ENCODE results near the gene GTPBP4.

Gene GTPBP4

GRCh38 chr10:966466-967235, 21.6 kb upstream of the GTPBP4 start:
- no peak for DNase-seq (ENCODE audit: low read depth)
- H3K4me3 ChIP-seq (ENCODE audit: low read length), result no peak overlapping the region
- TF ChIP-seq, protein P1, sequence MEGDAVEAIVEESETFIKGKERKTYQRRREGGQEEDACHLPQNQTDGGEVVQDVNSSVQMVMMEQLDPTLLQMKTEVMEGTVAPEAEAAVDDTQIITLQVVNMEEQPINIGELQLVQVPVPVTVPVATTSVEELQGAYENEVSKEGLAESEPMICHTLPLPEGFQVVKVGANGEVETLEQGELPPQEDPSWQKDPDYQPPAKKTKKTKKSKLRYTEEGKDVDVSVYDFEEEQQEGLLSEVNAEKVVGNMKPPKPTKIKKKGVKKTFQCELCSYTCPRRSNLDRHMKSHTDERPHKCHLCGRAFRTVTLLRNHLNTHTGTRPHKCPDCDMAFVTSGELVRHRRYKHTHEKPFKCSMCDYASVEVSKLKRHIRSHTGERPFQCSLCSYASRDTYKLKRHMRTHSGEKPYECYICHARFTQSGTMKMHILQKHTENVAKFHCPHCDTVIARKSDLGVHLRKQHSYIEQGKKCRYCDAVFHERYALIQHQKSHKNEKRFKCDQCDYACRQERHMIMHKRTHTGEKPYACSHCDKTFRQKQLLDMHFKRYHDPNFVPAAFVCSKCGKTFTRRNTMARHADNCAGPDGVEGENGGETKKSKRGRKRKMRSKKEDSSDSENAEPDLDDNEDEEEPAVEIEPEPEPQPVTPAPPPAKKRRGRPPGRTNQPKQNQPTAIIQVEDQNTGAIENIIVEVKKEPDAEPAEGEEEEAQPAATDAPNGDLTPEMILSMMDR (IDR thresholded peaks at IDR 0.05; ENCODE audit: insufficient read depth, low read depth, low read length, missing control alignments), result no peak

- TF ChIP-seq, protein P1 (IDR thresholded peaks at IDR 0.05; ENCODE audit: insufficient read depth, low read depth, low read length, missing control alignments), result no peak
- no peak overlapping the region for H3K4me3 ChIP-seq (ENCODE audit: low read length)
- DNase-seq (ENCODE audit: low read depth), result no peak
Observed at GRCh38 chr10:968546-969199, 19.6 kb upstream of the GTPBP4 start.

DNA sequence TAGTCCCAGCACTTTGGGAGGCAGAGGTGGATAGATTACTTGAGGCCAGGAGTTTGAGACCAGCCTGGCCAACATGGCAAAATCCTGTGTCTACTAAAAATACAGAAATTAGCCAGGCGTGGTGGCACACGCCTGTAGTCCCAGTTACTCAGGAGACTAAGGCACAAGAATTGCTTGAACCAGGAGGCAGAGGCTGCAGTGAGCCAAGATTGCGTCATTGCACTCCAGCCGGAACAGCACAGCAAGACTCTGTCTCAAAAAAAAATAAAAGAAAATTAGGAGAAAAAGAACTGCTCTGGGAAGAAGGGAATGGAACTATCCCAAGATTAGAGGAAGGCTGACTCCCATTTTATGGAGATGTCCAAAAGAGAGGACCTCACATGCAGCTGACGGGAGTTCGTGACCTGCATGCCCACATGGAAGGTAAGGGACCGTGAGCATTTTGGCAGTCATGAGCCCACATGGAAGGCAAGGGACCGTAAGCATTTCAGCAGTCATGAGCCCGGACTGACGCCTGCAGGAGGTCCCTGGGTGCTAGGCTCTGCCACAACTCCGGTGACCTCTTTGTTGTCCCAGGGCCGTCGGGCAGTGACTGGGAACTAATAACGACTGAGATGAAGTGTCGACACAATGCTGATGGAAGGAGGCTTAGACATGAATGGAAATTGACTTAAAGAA, 18.6 kb upstream of the GTPBP4 start:
- TF ChIP-seq, protein P1 (IDR thresholded peaks at IDR 0.05; ENCODE audit: insufficient read depth, low read depth, low read length, missing control alignments), result no peak
- no peak overlapping the region for H3K4me3 ChIP-seq (ENCODE audit: low read length)
- DNase-seq (ENCODE audit: low read depth), result no peak

GRCh38 chr10:970311-971149, 17.7 kb upstream of the GTPBP4 start:
- H3K4me3 ChIP-seq (ENCODE audit: low read length), result no peak overlapping the region
- DNase-seq (ENCODE audit: low read depth), result no peak
- TF ChIP-seq, protein P1 (IDR thresholded peaks at IDR 0.05; ENCODE audit: insufficient read depth, low read depth, low read length, missing control alignments), result no peak

DNA sequence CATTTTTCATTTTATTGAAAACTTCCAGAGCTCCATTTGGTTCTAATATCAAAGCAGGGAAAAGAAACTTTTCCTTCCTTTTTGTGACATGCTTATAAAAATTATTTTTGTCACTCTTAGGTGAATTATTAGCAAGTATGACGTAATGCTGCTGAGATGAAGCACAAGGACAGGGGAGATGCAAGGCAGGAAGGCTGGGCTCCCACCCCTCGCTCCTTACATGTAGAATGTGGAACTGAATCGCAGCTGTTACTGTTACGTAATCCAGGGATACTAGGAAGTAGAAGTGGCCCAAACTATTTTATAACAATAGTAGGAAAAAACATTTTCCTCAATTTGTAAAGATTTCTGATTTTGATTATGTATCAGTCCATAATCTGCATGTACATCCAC, 17.1 kb upstream of the GTPBP4 start:
- H3K4me3 ChIP-seq (ENCODE audit: low read length), result no peak overlapping the region
- TF ChIP-seq, protein P1 (IDR thresholded peaks at IDR 0.05; ENCODE audit: insufficient read depth, low read depth, low read length, missing control alignments), result no peak
- no peak for DNase-seq (ENCODE audit: low read depth)

- TF ChIP-seq, protein P1 (IDR thresholded peaks at IDR 0.05; ENCODE audit: insufficient read depth, low read depth, low read length, missing control alignments), result no peak
- no peak overlapping the region for H3K4me3 ChIP-seq (ENCODE audit: low read length)
- no peak for DNase-seq (ENCODE audit: low read depth)
Observed at GRCh38 chr10:971613-972012, 16.6 kb upstream of the GTPBP4 start.

Measured in epithelial cell of esophagus (primary cell).